Activated CD8-positive, alpha-beta memory T cell treated with anti-CD3 and anti-CD28 coated beads, Interleukin-2, amount 10 ng/mL, durations not matched to agents 7 days and 5 days (primary cell): Measurements from ENCODE around the gene MACROD2. TPM values are rescaled to one million over a fixed set of nuclear protein-coding genes. Genes with fewer than 3 reads are reported as not detected.

Source experiments
- ATAC-seq: fragments of 150-1000 bp; cut with Tn5 transposase; one replicate; pipeline ENCODE4 v1.10.0; 2021; ENCODE audit warnings: moderate library complexity
- CTCF ChIA-PET: fragments of 350-600 bp; sonication (Branson Sonifier 250); formaldehyde crosslinking; loops from one replicate; lab custom pipeline; 2021; ENCODE audit warnings: antibody characterized with exemption; lab: Charles Lee
- DNase-seq: peaks from one replicate; pipeline ENCODE4 v3.0.0-alpha.2; 2020
- H3K27ac Mint-ChIP-seq: one replicate; pipeline ENCODE4 v1.8.0; 2021; ENCODE audit warnings: mild to moderate bottlenecking, mixed read lengths
- H3K27me3 Mint-ChIP-seq: one replicate; pipeline ENCODE4 v1.8.0; 2021; ENCODE audit warnings: mixed read lengths
- H3K36me3 Mint-ChIP-seq: one replicate; pipeline ENCODE4 v1.8.0; 2021; ENCODE audit warnings: mild to moderate bottlenecking, mixed read lengths
- H3K4me1 Mint-ChIP-seq: one replicate; pipeline ENCODE4 v1.8.0; 2021; ENCODE audit warnings: mixed read lengths
- H3K4me3 Mint-ChIP-seq: one replicate; pipeline ENCODE4 v1.8.0; 2021; ENCODE audit warnings: mild to moderate bottlenecking, moderate library complexity, mixed read lengths
- H3K9me3 Mint-ChIP-seq: one replicate; pipeline ENCODE4 v1.8.0; 2022; ENCODE audit warnings: low read depth, mixed read lengths
- total RNA-seq, 2 experiments: library from RNA; stranded (reverse); gene quantifications; one replicate each; pipeline ENCODE4 v1.2.3, GENCODE V29; 2021

The MACROD2 gene
- total RNA-seq, 2 experiments from 2014 or later = not detected

GRCh38 chr20:14555676-14556075 lies 560.4 kb downstream of the MACROD2 start:
- Mint-ChIP-seq H3K9me3 (peaks cover 6% of the 10 kb centered on the region), H3K27me3 (no peaks in the 10 kb centered on the region), H3K4me3 (no peak overlapping the region), H3K4me1 (no peaks in the 10 kb centered on the region), H3K36me3 (no peaks in the 10 kb centered on the region), H3K27ac (no peak overlapping the region)
- ATAC-seq (no peak), DNase-seq (no peak)
- CTCF ChIA-PET = no interaction called here

GRCh38 chr20:14556206-14556605 lies 560.9 kb downstream of the MACROD2 start:
- DNase-seq (no peak), ATAC-seq (no peak)
- H3K27ac Mint-ChIP-seq = no peak overlapping the region
- CTCF ChIA-PET = no interaction called here
- H3K4me1 Mint-ChIP-seq = no peaks in the 10 kb centered on the region
- no peak overlapping the region for H3K4me3 Mint-ChIP-seq
- H3K27me3 Mint-ChIP-seq = no peaks in the 10 kb centered on the region
- no peaks in the 10 kb centered on the region for H3K36me3 Mint-ChIP-seq
- H3K9me3 Mint-ChIP-seq = peaks cover 6% of the 10 kb centered on the region

GRCh38 chr20:14559612-14560011 lies 564.3 kb downstream of the MACROD2 start:
- Mint-ChIP-seq H3K4me3 (no peak overlapping the region), H3K9me3 (peaks cover 12% of the 10 kb centered on the region), H3K27me3 (no peaks in the 10 kb centered on the region), H3K4me1 (no peaks in the 10 kb centered on the region), H3K27ac (no peak overlapping the region), H3K36me3 (no peaks in the 10 kb centered on the region)
- DNase-seq = no peak
- no peak for ATAC-seq
- CTCF ChIA-PET = no interaction called here

- H3K9me3 Mint-ChIP-seq = peaks cover 15% of the 10 kb centered on the region
- no peak overlapping the region for H3K4me3 Mint-ChIP-seq
- no peak overlapping the region for H3K27ac Mint-ChIP-seq
- CTCF ChIA-PET = no interaction called here
- ATAC-seq (no peak), DNase-seq (no peak)
- H3K36me3 Mint-ChIP-seq = no peaks in the 10 kb centered on the region
- no peaks in the 10 kb centered on the region for H3K4me1 Mint-ChIP-seq
- no peaks in the 10 kb centered on the region for H3K27me3 Mint-ChIP-seq
Observed at GRCh38 chr20:14561741-14562221, 566.5 kb downstream of the MACROD2 start.

GRCh38 chr20:14562981-14563380 lies 567.7 kb downstream of the MACROD2 start:
- H3K36me3 Mint-ChIP-seq = no peaks in the 10 kb centered on the region
- no peaks in the 10 kb centered on the region for H3K4me1 Mint-ChIP-seq
- H3K4me3 Mint-ChIP-seq = no peak overlapping the region
- no peak overlapping the region for H3K27ac Mint-ChIP-seq
- no peaks in the 10 kb centered on the region for H3K27me3 Mint-ChIP-seq
- ATAC-seq = no peak
- DNase-seq = no peak
- peaks cover 14% of the 10 kb centered on the region for H3K9me3 Mint-ChIP-seq
- CTCF ChIA-PET = no interaction called here

- Mint-ChIP-seq H3K36me3 (no peaks in the 10 kb centered on the region), H3K9me3 (peaks cover 9% of the 10 kb centered on the region), H3K4me1 (no peaks in the 10 kb centered on the region), H3K4me3 (no peak overlapping the region), H3K27me3 (no peaks in the 10 kb centered on the region), H3K27ac (no peak overlapping the region)
- CTCF ChIA-PET = no interaction called here
- DNase-seq = no peak
- ATAC-seq = no peak
Observed at GRCh38 chr20:14566505-14566904, 571.2 kb downstream of the MACROD2 start.

GRCh38 chr20:14568225-14568624 lies 572.9 kb downstream of the MACROD2 start:
- H3K27ac Mint-ChIP-seq = no peak overlapping the region
- H3K4me1 Mint-ChIP-seq = no peaks in the 10 kb centered on the region
- H3K27me3 Mint-ChIP-seq = no peaks in the 10 kb centered on the region
- no peaks in the 10 kb centered on the region for H3K36me3 Mint-ChIP-seq
- ATAC-seq = no peak
- CTCF ChIA-PET = no interaction called here
- no peak for DNase-seq
- H3K9me3 Mint-ChIP-seq = peaks cover 3% of the 10 kb centered on the region
- H3K4me3 Mint-ChIP-seq = no peak overlapping the region

GRCh38 chr20:14568701-14569100 lies 573.4 kb downstream of the MACROD2 start:
- ATAC-seq (no peak), DNase-seq (no peak)
- no peaks in the 10 kb centered on the region for H3K27me3 Mint-ChIP-seq
- H3K9me3 Mint-ChIP-seq = peaks cover 3% of the 10 kb centered on the region
- H3K36me3 Mint-ChIP-seq = no peaks in the 10 kb centered on the region
- H3K4me3 Mint-ChIP-seq = no peak overlapping the region
- no peaks in the 10 kb centered on the region for H3K4me1 Mint-ChIP-seq
- CTCF ChIA-PET = no interaction called here
- no peak overlapping the region for H3K27ac Mint-ChIP-seq

- H3K4me1 Mint-ChIP-seq = no peaks in the 10 kb centered on the region
- no peaks in the 10 kb centered on the region for H3K36me3 Mint-ChIP-seq
- no peaks in the 10 kb centered on the region for H3K27me3 Mint-ChIP-seq
- no peak overlapping the region for H3K4me3 Mint-ChIP-seq
- DNase-seq = no peak
- no peak for ATAC-seq
- CTCF ChIA-PET = no interaction called here
- H3K27ac Mint-ChIP-seq = no peak overlapping the region
- peaks cover 3% of the 10 kb centered on the region for H3K9me3 Mint-ChIP-seq
Observed at GRCh38 chr20:14569641-14570040, 574.3 kb downstream of the MACROD2 start.

GRCh38 chr20:14570811-14571210 lies 575.5 kb downstream of the MACROD2 start:
- DNase-seq (no peak), ATAC-seq (no peak)
- Mint-ChIP-seq H3K9me3 (peaks cover under 1% of the 10 kb centered on the region), H3K36me3 (no peaks in the 10 kb centered on the region), H3K4me3 (no peak overlapping the region), H3K4me1 (no peaks in the 10 kb centered on the region), H3K27ac (no peak overlapping the region), H3K27me3 (no peaks in the 10 kb centered on the region)
- CTCF ChIA-PET = no interaction called here

- Mint-ChIP-seq H3K27ac (no peak overlapping the region), H3K9me3 (no peaks in the 10 kb centered on the region)
Observed at GRCh38 chr20:14573676-14574075, 578.4 kb downstream of the MACROD2 start.

GRCh38 chr20:14576196-14576877 lies 581.0 kb downstream of the MACROD2 start:
- Mint-ChIP-seq H3K4me1 (no peaks in the 10 kb centered on the region), H3K4me3 (no peak overlapping the region), H3K27ac (no peak overlapping the region), H3K27me3 (no peaks in the 10 kb centered on the region), H3K36me3 (no peaks in the 10 kb centered on the region), H3K9me3 (no peaks in the 10 kb centered on the region)
- CTCF ChIA-PET = no interaction called here
- ATAC-seq (no peak), DNase-seq (no peak)

More at GRCh38 chr20:14573676-14574075, 578.4 kb downstream of the MACROD2 start:
- Mint-ChIP-seq H3K36me3 (no peaks in the 10 kb centered on the region), H3K27me3 (no peaks in the 10 kb centered on the region), H3K4me1 (no peaks in the 10 kb centered on the region), H3K4me3 (no peak overlapping the region)
- ATAC-seq (no peak), DNase-seq (no peak)
- CTCF ChIA-PET = no interaction called here

- ATAC-seq = no peak
- CTCF ChIA-PET = no interaction called here
- no peak overlapping the region for H3K4me3 Mint-ChIP-seq
- no peaks in the 10 kb centered on the region for H3K4me1 Mint-ChIP-seq
- H3K27ac Mint-ChIP-seq = no peak overlapping the region
- DNase-seq = no peak
- H3K36me3 Mint-ChIP-seq = no peaks in the 10 kb centered on the region
- H3K9me3 Mint-ChIP-seq = peaks cover 5% of the 10 kb centered on the region
- H3K27me3 Mint-ChIP-seq = no peaks in the 10 kb centered on the region
Observed at GRCh38 chr20:14580418-14581074, 585.2 kb downstream of the MACROD2 start.

GRCh38 chr20:14581731-14582130 lies 586.4 kb downstream of the MACROD2 start:
- H3K4me3 Mint-ChIP-seq = no peak overlapping the region
- no peak overlapping the region for H3K27ac Mint-ChIP-seq
- H3K4me1 Mint-ChIP-seq = no peaks in the 10 kb centered on the region
- no peaks in the 10 kb centered on the region for H3K36me3 Mint-ChIP-seq
- no peaks in the 10 kb centered on the region for H3K27me3 Mint-ChIP-seq
- peaks cover 5% of the 10 kb centered on the region for H3K9me3 Mint-ChIP-seq
- no peak for DNase-seq
- CTCF ChIA-PET = no interaction called here
- no peak for ATAC-seq
